Superior temporal gyrus (tissue), 1 donor: Measurements from ENCODE around the gene TMEM245.
A peak's percentile ranks its signal among the peaks of the same experiment; 100 is the strongest.

Experiments
- DNase-seq: peaks from one replicate; pipeline ENCODE4 v3.0.0-alpha.2; 2016; ENCODE audit errors: extremely low spot score

The TMEM245 gene

DNA sequence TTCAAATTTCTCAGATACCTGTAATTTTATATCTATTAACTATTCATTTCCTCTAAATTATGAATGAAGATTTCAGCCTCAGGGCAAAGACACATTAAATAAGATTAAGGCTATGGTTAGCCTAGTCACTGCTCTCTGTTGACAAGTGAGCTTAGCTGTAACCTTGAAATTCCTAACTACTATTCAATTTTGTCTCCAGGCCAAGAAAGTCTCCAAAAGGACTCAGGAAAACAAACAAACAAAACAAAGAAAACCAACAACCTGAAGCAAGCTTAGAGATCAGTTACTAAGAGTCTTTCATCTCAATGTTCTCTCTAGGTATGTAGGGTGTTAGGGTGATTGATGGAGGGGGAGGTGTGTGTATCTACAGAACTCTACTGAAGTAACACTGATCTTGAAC lies 96.9 kb downstream of the TMEM245 start:
- DNase-seq: no peak

DNA sequence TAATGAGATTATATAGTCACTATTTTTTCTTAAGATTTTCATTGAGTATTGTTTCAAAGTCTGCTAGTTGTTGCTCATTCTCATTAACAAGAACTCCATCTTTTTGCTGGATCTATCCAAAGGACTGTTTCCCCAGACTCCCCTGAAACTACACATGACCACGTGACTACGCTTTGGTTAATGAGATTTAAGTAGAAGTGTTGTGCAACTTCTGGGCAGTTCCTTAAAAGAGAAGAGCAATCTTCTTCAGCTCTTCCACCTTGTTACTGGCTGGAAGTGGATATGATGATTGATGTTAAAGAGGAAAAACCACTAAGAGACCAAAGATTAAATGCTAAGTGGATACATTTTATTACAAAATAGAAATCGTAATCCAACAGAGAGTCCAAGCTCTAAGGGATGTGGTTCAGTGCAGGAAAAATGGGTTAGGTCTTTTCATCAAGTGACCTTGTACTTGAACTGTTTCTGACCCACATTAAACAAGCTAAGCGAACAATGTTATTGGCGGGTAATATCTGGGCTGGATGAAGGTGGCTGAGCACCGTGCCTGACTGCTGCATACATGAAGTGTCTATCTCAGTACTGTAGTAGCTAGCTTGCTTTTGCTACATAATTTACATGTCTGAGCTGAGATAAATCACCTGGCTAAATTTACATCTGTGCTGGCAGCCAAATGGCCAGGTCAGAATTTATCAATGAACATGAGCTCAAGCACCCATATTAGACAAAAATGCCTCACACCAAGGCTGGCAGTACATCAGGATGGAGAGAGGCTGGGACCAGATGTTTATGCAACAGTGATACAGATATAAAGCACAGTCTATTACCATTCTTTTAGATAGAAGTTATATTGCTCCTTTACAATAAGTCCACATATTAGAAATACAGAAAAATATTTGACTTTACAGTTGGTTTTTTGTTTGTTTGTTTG lies 98.9 kb downstream of the TMEM245 start:
- no peak for DNase-seq

DNA sequence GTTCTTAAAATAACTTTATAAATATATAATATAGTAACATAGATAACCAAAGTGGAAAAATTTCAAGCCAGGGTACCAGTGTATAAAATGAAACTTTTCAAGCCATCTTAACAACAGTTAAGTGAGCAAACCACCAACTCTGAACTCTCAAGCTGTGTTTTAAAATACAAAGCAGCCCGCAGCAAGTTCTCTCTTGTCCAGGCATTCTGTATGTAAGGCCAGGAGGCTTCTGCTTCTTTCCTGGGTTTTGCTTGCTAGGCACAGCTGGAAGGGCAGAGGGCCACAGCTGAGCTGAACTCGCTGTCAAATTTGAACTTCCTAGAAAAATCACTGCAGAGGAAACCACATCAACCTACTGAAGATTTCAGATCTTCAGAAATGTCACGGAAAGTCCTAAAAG lies 99.6 kb downstream of the TMEM245 start:
- DNase-seq: no peak

DNA sequence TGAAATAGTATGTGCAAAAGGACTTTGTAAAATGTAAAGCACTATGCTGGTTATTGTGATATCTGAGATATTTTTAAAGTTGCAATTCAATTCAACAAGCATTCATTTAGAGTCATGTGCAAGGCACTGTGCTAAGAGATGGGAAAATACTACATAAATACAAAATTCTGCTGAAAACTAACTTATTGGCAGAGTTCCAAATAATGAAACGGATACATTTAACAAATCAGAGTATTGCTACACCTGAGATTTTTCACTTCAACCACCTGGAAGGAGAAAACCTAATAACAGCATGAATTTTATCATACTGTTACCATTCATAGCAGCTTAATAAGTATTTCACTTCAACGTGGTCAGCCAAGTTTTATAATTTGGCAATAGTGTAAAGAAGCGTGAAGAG lies 100.3 kb downstream of the TMEM245 start:
- DNase-seq: no peak

DNA sequence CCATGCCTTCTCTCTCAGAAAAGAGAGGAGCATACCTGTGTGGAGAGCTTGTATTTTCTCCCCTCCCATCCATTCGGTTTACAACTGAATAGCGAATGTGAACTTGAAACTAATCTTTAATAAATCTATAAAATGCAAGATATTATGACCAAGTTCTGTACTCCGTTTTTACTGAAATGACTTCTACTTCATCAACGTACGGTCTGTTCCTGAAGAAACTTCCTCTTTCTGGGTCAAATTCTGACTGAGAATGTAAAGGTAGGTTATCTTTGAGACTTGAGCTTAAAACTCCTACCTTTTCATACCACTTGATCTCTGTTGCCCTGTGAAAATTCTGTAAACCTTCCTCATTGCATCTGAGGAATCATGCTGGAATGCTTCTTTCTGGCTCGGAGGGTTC lies 102.3 kb downstream of the TMEM245 start:
- no peak for DNase-seq

DNA sequence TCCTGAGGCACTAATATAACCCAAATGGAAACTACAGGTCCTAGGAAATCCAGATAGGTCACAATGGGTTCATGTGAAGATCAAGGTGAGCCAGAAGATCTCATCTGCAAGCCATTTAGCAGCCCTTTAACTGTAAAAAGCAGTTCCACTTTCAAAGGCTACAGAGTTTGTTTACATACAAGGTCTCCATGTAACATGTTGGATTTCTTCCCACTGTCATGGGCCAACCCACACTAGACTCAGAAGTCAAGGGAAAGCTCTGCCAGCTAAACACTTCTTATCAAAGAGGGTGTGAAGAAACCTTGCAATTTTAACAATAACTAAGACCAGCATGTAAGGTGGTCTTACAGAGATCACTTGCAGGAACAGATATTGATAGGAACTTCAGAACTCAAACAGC lies 102.7 kb downstream of the TMEM245 start:
- DNase-seq: no peak

DNA sequence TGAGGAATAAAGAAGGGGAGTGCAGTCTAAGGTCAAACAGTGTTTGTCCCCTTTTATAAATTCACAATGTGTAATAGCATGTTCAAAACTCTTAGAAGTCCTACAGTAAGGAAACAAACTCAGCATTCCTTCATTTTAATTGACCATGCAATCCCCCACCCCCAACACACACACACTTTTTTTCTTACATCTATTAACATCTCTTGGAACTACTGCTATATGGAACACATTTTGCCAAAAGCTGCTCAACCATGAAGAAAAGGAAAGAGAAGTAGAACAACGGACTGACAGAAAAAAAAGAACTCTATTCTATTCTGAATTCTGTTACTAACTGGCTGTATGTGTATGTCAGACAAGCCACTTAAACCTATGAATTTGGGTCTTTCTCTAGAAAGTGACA lies 103.6 kb downstream of the TMEM245 start:
- no peak for DNase-seq

DNA sequence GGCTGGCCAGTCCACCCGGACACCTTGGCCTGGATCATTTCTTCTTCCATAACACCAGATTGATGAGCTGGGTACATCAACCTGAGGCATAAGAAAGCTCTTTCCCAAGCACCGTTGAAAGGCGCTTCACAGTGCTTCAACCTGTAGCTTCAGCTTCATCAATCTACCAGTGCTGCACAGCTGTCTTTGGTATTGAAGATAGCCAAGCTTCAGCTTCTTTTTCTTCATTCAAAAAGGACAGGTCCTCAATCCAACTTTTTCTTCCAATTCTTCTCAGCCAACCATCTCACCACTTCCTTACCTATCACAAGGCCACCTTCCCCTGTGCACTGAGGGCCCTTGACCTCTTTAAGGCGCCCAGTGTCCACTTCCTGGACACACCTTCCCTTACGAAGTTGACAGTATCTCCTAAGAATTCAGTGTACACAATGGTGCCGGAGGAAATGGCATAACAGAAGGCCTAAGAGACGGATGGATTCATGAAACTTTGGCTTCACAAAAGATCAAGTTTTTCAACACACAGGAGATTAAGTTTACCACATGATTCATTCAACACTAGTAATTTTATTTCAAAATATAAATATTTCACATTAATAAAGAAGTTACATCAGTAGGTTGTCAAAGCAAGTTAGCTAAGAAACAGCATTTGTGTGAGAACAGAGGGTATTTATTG lies 105.0 kb downstream of the TMEM245 start:
- DNase-seq: no peak

DNA sequence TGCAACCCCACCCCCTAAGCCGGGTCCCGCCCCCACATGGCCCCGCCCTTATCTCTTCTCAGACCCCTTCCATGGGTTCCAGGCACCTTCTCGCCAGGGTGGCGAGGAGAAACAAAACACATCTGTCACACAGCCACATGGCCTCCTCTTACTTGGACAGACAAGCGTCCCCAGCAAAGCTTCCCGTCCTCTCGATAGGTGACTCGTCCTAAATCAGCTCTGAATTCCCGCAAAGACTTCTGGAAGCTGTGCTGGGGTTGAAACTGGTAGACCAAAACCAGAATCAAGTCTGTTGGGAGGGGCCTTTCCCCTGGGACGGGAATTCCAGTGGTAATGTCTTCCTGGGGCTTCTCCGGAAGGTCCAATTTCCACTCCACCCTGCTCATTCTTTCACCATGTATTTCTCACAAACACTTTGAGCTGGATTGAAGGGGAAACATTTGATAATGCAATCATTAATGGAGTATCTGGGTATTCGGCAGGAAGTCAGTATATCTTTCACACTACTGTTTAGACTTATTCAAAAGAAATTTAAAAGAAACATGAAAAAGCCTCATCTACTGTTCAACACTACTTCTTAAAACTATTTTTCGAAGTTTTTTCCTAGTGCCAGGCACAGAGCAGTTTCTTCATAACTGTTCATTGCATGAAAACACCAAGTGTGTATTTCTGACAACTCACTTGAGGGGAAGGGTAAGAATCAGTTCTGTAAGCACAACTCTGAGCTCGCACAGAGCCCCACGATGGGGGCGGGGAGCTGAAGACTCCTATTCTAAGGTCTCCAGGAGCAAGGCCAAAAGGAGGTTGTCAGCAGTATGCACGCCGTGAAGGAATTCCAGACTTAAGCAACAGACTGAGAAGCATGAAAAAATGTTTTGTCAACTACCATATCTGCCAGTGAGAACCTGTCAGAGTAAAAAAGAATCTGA lies 105.8 kb downstream of the TMEM245 start:
- peak; percentile 72 for DNase-seq

DNA sequence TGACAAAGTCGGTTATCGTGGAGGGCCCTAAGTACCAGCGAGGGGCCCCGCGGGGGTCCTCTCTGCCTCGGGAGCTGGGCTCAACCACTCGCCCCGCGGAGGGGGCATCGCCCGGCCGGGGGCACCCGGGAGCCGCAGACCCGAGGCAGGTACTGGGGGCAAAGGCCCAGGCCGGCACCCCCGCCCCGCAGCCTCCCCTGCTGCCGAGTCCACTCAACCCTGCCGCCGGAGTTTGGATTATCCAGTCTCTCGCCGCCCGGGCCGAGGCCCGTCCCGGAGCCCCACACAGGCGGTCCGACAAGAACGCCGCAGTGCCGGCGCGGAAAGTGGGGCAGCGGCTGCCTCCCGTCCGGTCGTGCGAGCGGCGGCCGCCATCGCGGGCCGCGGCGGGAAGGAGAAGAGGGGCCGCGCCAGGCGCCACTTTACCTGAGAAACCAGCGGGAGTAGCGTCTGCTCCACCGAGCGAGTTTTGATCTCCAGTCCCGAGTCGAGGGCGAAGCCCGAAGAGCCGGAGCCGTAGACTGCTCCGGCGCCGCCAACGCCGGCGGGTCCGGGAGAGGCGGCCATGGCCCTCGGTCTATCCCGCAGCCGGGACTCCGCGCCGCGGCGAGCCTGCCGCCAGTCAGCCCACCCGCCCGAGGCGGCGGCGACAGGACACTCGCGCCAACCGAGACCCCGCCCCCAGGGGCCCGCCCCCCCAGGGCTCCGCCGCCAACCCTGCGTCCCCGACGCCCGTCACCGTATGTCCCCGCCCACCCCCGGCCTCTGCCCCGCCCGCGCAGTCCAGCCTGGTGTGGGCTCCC lies 106.7 kb downstream of the TMEM245 start, which contains the start of gene CTNNAL1:
CTNNAL1 (minus strand) TSS at position 624 of the 803 bp plus-strand sequence; CDS start at position 567, 57 bp downstream.
- DNase-seq: peak; percentile 69

DNA sequence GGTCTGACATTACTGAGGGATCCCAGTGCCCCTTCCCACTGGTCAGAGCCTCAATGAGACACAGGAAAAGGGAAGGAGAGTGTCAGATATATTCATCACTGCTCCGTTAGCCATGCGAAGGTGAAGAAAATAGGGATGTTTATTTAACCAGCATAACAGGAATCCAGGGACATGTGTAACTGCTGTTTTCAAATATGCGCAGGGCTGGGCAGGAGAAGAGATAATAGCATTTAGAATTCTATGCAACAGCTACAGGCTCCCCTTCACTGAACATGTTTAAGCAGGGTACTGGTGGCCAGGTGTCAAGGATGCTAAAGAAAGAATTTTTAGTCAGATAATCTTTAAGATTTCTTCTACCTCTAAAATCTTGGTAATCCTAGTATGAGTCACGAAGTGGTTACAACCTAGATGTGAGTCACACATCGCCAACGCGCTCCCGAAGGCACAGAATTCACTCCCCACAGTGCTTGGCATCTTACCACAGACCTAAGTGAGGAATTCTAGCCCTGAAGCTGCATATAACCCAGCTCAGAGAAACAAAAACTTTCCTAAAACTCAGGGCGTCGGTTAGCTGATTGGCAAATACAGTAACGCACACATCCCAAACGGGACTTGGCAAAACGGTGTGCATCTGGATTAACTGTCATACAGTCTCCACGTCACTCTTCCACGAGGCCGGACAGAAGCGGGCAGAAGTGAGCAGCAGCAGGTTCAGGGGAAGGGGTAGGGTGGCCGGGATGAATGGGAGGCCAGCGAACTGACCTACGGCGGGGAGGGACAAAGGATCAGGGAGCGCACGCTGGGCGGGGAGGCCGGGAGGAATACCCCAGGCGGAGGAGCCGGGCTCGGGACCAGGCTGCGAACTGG lies 107.5 kb downstream of the TMEM245 start:
- peak; percentile 77 for DNase-seq

DNA sequence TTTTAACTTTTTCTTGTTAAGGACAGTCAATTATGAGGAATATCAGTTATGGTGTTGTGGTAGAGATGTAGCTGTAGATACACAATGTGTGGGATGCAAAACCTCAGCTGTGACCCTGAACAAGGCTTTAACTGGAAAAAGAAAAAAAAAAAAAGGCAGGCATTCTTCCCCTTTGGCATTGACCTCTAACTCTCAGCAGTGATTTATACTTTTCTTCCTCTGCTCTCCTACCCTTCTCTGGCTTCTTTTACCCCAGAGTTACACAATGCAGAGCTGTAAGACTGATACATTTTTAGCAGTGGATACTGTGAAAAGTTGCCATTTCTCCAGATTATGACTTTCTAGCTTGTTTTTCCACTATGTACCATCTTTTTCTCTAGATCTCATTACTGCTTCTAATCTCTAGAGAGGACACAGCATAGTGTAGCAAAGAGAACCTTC lies 108.5 kb downstream of the TMEM245 start:
- no peak for DNase-seq

DNA sequence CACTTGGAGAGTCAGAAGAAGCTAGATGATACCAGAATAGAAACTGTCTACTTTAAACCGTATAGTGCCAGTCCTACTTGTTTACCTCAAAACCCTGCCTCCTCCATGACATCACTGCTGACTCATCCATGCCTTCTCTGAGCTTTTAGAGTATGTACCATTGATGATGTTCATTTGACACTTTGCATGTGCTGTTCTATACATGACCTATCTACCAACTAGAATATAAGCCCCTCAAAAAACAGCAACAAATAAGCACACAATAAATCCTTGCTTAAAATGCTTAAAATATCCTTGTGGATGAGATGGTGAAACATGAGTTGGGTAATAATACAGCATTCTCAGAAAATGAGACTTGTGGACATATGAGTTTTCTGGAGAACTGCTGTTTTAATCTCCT lies 109.0 kb downstream of the TMEM245 start:
- peak; percentile 34 for DNase-seq

DNA sequence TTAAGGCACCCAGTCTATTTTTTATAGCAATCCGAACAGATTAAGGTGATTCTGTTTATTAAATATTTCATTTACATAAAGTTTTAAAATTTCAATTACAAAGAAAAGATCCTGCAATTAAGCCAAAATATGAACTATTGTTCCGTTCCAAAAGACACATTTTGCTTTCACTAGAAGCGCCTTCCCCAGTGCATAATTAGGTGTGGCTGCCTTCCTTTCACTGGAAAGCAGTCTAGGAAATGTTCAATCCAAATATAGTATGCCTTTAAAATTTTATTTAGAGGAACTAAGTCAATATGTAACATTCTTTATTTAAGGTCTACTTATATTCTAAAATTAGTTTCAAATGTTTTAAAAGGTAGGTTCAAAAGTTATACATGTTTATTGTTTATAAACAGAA lies 114.1 kb downstream of the TMEM245 start:
- no peak for DNase-seq

DNA sequence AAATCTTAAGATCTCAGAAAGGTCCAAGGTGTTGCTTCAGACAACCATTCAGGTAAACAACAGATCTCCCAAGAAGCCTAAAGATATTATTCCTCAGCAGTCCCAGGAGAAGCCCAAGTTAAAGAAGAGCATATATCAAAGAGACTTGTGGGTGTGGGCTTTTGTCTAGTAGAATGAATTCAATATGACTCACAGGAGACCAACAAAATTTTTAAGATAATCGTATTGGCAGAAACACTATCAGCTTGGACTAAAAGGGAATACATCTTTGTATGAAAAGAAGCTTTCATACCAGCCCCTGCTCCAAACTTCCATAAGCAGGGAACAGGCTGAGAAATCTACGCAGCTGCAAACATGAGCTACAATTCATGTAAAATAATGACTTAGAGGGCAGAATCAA lies 116.6 kb downstream of the TMEM245 start:
- DNase-seq: no peak

DNA sequence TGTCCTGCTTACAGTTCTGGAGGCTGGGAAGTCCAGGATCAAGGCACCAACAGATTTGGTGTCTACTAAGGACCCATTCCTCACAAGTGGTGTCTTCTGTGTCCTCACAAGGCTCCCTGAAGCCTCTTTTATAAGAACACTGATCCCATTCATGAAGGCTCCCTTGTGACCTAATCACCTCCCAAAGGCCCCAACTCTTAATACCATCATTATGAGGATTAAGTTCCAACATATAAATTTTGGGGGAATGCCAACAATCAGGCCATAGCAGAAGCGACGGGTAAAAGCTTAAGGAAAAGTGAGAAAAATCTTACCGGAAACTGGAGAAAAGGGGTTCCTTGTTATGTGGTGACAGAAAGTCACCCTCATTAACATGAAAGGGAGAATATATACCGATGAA lies 117.6 kb downstream of the TMEM245 start:
- no peak for DNase-seq

DNA sequence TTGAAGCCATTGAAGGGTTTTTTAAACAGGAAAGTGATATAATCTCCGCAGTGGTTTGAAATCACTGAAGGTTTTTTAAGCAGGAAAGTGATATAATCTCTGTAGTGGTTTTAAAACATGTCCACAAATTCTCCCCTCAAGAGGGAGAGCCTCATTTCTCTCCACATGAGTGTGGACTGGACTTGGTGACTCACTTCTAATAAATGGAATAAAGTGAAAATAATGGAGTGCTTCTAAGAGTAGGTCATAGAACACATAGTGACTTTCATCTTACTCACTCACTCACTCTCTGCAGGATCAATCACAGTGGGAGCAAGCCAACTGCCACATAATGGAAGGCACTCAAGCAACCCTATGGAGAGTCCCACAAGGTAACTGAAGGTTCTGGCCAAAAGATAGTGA lies 118.5 kb downstream of the TMEM245 start:
- no peak for DNase-seq

DNA sequence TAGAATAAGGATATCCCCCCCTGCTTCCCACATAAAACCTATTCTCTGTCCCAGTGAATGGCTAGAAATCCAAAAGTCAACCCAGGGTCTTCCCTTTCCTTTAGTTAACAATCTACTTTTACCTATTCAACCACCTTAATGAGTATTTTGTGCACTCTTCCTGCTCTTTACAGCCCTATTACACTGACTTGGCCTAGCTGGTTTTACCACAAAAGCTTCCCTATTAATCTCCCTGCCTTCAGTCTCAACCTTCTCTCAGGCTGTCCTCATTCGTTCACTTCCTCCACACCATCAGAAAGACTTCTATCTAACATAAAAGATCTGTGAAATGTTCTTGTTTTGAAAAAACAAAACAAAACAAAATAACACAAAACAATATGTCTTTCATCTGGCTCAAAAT lies 122.6 kb downstream of the TMEM245 start:
- no peak for DNase-seq

DNA sequence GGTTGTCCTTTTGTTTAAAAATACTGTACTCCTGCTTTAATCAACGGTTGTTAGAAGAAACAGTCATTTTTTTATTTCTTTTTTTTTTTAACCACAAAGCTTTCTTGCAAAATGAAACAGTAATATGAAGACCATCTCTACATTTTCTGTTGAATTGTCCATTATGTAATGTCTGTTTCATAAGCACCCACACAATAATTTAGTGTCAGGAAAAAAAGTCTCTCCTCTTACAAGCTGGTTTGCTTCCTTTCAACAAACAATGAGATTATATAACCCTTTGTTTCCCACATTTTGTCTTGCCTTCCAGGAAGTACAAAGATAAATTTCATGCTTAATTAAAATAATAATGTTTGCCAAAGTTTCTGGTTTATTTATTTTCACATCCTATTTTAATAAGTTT lies 123.1 kb downstream of the TMEM245 start:
- no peak for DNase-seq

DNA sequence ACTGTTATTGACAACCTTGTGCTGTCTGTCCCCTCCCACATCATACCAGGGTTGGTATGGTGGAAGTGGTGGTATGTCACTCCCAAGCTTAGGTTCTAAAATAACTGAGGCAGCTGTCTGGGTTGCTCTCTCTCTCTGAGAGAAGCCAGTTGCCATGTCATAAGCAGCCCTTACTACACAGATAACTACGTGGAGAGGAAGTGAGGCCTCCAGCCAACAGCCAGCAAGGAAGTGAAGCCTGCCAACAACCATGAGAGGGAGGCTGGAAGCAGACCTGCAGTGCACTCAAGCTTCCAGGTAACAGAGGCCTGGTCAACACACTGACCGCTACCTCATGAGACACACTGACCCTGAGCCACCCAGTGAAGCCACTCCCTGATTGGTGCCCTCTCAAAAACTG lies 125.1 kb downstream of the TMEM245 start:
- DNase-seq: no peak
